SK-N-SH treated with all-trans-retinoic acid at 6 μM for 48 hours (cell line): ENCODE results near the gene AZIN2.
"Not testable (repeated sequence)": the region's sequence is repeated elsewhere in the genome, so short reads cannot be mapped to it uniquely, and the experiment has no call there.

Experiments
- ATAC-seq: fragments of 200-7000 bp; cut with Tn5 transposase; 3 replicates; pipeline ENCODE4 v1.9.1; 2020; ENCODE audit warnings: mild to moderate bottlenecking, moderate library complexity
- ARNTL ChIP-seq: fragments of 450-650 bp; formaldehyde crosslinking; IDR thresholded peaks from 2 replicates; pipeline ENCODE4 v1.5.0; 2020; ENCODE audit warnings: low read depth, mild to moderate bottlenecking, moderate library complexity, borderline replicate concordance
- BACH2 ChIP-seq: fragments of 250-450 bp; sonication (Bioruptor Pico); IDR thresholded peaks from 2 replicates; pipeline ENCODE4 v1.9.0; 2021; ENCODE audit warnings: mild to moderate bottlenecking, borderline replicate concordance
- CSDC2 ChIP-seq: fragments of 250-450 bp; sonication (Bioruptor Pico); IDR thresholded peaks from 2 replicates; pipeline ENCODE4 v1.5.0; 2020; ENCODE audit warnings: mild to moderate bottlenecking, moderate library complexity
- ESRRG ChIP-seq: fragments of 250-450 bp; sonication (Bioruptor Pico); IDR thresholded peaks from 2 replicates; pipeline ENCODE4 v1.6.1; 2021; ENCODE audit warnings: mild to moderate bottlenecking
- GLIS3 ChIP-seq: fragments of 250-450 bp; sonication (Bioruptor Pico); IDR thresholded peaks from 2 replicates; pipeline ENCODE4 v1.5.0; 2020; ENCODE audit warnings: mild to moderate bottlenecking, moderate library complexity
- OSR1 ChIP-seq: fragments of 250-450 bp; sonication (Bioruptor Pico); IDR thresholded peaks from 2 replicates; pipeline ENCODE4 v1.8.0; 2022; ENCODE audit warnings: moderate library complexity, mild to moderate bottlenecking, inconsistent platforms
- PPARA ChIP-seq: fragments of 250-450 bp; sonication (Bioruptor Pico); IDR thresholded peaks from 2 replicates; pipeline ENCODE4 v1.5.0; 2020; ENCODE audit warnings: mild to moderate bottlenecking, borderline replicate concordance
- RARB ChIP-seq: fragments of 250-450 bp; sonication (Bioruptor Pico); IDR thresholded peaks from 2 replicates; pipeline ENCODE4 v1.8.0; 2021; ENCODE audit warnings: mild to moderate bottlenecking, moderate library complexity
- SNAI2 ChIP-seq: fragments of 250-450 bp; sonication (Bioruptor Pico); IDR thresholded peaks from 2 replicates; pipeline ENCODE4 v1.5.0; 2020; ENCODE audit warnings: mild to moderate bottlenecking, moderate library complexity
- TCF4 ChIP-seq: fragments of 250-450 bp; sonication (Bioruptor Pico); IDR thresholded peaks from 2 replicates; pipeline ENCODE4 v1.8.0; 2021; ENCODE audit warnings: mild to moderate bottlenecking, moderate library complexity, borderline replicate concordance
- TOX ChIP-seq: fragments of 250-450 bp; sonication (Bioruptor Pico); IDR thresholded peaks from 2 replicates; pipeline ENCODE4 v1.8.0; 2021; ENCODE audit warnings: mild to moderate bottlenecking, moderate library complexity, borderline replicate concordance
- TSHZ2 ChIP-seq: fragments of 250-450 bp; sonication (Bioruptor Pico); IDR thresholded peaks from 2 replicates; pipeline ENCODE4 v1.5.0; 2020; ENCODE audit warnings: mild to moderate bottlenecking, moderate library complexity
- ZC3H10 ChIP-seq: fragments of 250-450 bp; sonication (Bioruptor Pico); IDR thresholded peaks from 2 replicates; pipeline ENCODE4 v1.5.1; 2021; ENCODE audit warnings: mild to moderate bottlenecking, moderate library complexity
- ZFP3 ChIP-seq: fragments of 250-450 bp; sonication (Bioruptor Pico); IDR thresholded peaks from 2 replicates; pipeline ENCODE4 v1.5.0; 2020; ENCODE audit warnings: mild to moderate bottlenecking, moderate library complexity
- ZFP30 ChIP-seq: fragments of 450-650 bp; formaldehyde crosslinking; IDR thresholded peaks from 2 replicates; pipeline ENCODE4 v1.5.0; 2022; ENCODE audit warnings: mild to moderate bottlenecking, moderate library complexity
- ZNF565 ChIP-seq: fragments of 450-650 bp; formaldehyde crosslinking; conservative IDR thresholded peaks from 2 replicates; pipeline ENCODE4 v1.5.0; 2020; ENCODE audit warnings: low read depth, mild to moderate bottlenecking, moderate library complexity
- ZNF70 ChIP-seq: fragments of 450-650 bp; formaldehyde crosslinking; IDR thresholded peaks from 2 replicates; pipeline ENCODE4 v1.5.0; 2020; ENCODE audit warnings: mild to moderate bottlenecking, moderate library complexity
- ZNF8 ChIP-seq: fragments of 450-650 bp; formaldehyde crosslinking; IDR thresholded peaks from 2 replicates; pipeline ENCODE4 v1.5.0; 2020; ENCODE audit warnings: mild to moderate bottlenecking, moderate library complexity
- TF ChIP-seq, protein P1 (sequence below): fragments of 250-450 bp; sonication (Bioruptor Pico); IDR thresholded peaks from 2 replicates; pipeline ENCODE4 v1.8.0; 2021; ENCODE audit warnings: low read depth, mild to moderate bottlenecking, moderate library complexity, borderline replicate concordance
- TF ChIP-seq, protein P2 (sequence below): fragments of 250-450 bp; sonication (Bioruptor Pico); IDR thresholded peaks from 2 replicates; pipeline ENCODE4 v1.5.1; 2020; ENCODE audit warnings: low read depth, mild to moderate bottlenecking, moderate library complexity
- TF ChIP-seq, protein P3 (sequence below): fragments of 250-450 bp; sonication (Bioruptor Pico); IDR thresholded peaks from 2 replicates; pipeline ENCODE4 v1.8.0; 2020; ENCODE audit warnings: mild to moderate bottlenecking, moderate library complexity, borderline replicate concordance

The AZIN2 gene

GRCh38 chr1:33057095-33057494, 23.9 kb upstream of the AZIN2 start (continued):
- TF ChIP-seq, protein P1, sequence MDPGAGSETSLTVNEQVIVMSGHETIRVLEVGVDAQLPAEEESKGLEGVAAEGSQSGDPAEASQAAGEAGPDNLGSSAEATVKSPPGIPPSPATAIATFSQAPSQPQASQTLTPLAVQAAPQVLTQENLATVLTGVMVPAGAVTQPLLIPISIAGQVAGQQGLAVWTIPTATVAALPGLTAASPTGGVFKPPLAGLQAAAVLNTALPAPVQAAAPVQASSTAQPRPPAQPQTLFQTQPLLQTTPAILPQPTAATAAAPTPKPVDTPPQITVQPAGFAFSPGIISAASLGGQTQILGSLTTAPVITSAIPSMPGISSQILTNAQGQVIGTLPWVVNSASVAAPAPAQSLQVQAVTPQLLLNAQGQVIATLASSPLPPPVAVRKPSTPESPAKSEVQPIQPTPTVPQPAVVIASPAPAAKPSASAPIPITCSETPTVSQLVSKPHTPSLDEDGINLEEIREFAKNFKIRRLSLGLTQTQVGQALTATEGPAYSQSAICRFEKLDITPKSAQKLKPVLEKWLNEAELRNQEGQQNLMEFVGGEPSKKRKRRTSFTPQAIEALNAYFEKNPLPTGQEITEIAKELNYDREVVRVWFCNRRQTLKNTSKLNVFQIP (CRISPR knock-in tag), result no peak
- TF ChIP-seq ZFP30 (CRISPR knock-in tag), result no peak
- TF ChIP-seq TCF4 (CRISPR knock-in tag), result no peak
- TF ChIP-seq ZNF70 (CRISPR knock-in tag), result no peak
- TF ChIP-seq, protein P2, sequence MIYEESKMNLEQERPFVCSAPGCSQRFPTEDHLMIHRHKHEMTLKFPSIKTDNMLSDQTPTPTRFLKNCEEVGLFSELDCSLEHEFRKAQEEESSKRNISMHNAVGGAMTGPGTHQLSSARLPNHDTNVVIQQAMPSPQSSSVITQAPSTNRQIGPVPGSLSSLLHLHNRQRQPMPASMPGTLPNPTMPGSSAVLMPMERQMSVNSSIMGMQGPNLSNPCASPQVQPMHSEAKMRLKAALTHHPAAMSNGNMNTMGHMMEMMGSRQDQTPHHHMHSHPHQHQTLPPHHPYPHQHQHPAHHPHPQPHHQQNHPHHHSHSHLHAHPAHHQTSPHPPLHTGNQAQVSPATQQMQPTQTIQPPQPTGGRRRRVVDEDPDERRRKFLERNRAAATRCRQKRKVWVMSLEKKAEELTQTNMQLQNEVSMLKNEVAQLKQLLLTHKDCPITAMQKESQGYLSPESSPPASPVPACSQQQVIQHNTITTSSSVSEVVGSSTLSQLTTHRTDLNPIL (CRISPR knock-in tag), result no peak
- no peak for TF ChIP-seq RARB
- no peak for TF ChIP-seq ZNF565 (CRISPR knock-in tag)
- TF ChIP-seq ZNF8 (CRISPR knock-in tag), result no peak
- TF ChIP-seq CSDC2 (CRISPR knock-in tag), result no peak
- TF ChIP-seq GLIS3 (CRISPR knock-in tag), result no peak
- TF ChIP-seq, all 23 proteins: peak for 0

- TF ChIP-seq RARB (no peak), ZC3H10 (CRISPR knock-in tag) (no peak), TOX (no peak), GLIS3 (CRISPR knock-in tag) (no peak), ZNF70 (CRISPR knock-in tag) (no peak), OSR1 (CRISPR knock-in tag) (no peak), SNAI2 (CRISPR knock-in tag) (no peak), PPARA (CRISPR knock-in tag) (no peak), ARNTL (CRISPR knock-in tag) (no peak), TCF4 (CRISPR knock-in tag) (no peak), CSDC2 (CRISPR knock-in tag) (no peak), ESRRG (CRISPR knock-in tag) (no peak), BACH2 (CRISPR knock-in tag) (no peak)
- TF ChIP-seq, protein P1 (CRISPR knock-in tag), result no peak
- TF ChIP-seq, protein P3, sequence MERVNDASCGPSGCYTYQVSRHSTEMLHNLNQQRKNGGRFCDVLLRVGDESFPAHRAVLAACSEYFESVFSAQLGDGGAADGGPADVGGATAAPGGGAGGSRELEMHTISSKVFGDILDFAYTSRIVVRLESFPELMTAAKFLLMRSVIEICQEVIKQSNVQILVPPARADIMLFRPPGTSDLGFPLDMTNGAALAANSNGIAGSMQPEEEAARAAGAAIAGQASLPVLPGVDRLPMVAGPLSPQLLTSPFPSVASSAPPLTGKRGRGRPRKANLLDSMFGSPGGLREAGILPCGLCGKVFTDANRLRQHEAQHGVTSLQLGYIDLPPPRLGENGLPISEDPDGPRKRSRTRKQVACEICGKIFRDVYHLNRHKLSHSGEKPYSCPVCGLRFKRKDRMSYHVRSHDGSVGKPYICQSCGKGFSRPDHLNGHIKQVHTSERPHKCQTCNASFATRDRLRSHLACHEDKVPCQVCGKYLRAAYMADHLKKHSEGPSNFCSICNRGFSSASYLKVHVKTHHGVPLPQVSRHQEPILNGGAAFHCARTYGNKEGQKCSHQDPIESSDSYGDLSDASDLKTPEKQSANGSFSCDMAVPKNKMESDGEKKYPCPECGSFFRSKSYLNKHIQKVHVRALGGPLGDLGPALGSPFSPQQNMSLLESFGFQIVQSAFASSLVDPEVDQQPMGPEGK (CRISPR knock-in tag), result no peak
- TF ChIP-seq, protein P2 (CRISPR knock-in tag), result no peak
- no peak; the same call in 2 of the 3 replicates for ATAC-seq
Measured at GRCh38 chr1:33060579-33061083, 20.3 kb upstream of the AZIN2 start.

- ATAC-seq, result no peak
- TF ChIP-seq BACH2 (CRISPR knock-in tag), result no peak
- no peak for TF ChIP-seq SNAI2 (CRISPR knock-in tag)
Measured at GRCh38 chr1:33061834-33062233, 19.1 kb upstream of the AZIN2 start.

DNA sequence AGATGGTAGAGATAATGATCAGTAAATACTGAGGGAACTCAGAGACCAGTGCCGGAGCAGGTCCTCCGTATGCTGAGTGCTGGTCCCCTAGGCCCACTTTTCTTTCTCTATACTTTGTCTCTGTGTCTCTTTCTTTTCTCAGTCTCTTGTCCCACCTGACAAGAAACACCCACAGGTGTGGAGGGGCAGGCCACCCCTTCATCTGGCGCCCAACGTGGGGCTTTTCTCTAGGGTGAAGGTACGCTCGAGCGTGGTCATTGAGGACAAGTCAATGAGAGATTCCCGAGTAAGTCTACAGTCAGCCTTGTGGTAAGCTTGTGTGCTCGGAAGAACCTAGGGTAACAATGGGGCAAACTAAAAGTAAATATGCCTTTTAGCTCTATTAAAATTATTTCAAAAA, 16.7 kb upstream of the AZIN2 start:
- ATAC-seq, result not testable (repeated sequence)

- no peak for ATAC-seq
- TF ChIP-seq PPARA (CRISPR knock-in tag) (no peak), RARB (no peak), ZFP3 (CRISPR knock-in tag) (no peak), BACH2 (CRISPR knock-in tag) (no peak), TSHZ2 (CRISPR knock-in tag) (no peak), TOX (no peak), GLIS3 (CRISPR knock-in tag) (no peak), ARNTL (CRISPR knock-in tag) (no peak), ZFP30 (CRISPR knock-in tag) (no peak)
Measured at GRCh38 chr1:33065301-33065700, 15.7 kb upstream of the AZIN2 start.

GRCh38 chr1:33066477-33066876, 14.5 kb upstream of the AZIN2 start:
- ATAC-seq, result not testable (repeated sequence)

DNA sequence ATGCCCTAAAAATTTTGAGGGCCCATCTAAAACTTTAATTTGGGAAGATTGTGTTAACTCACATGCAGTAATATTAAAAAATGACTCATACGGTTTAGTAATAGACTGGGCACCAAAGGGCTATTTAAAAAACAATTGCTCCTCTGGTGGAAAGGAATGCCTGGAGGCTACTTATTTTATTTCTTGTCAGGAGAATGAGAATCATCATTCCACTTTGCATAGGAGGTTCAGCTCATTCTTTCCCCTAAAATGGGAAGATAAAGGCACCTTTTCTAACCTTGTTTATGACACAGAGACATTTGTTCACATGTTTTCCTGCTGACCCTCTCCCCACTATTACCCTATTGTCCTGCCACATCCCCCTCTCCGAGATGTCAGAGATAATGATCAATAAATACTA, 12.8 kb upstream of the AZIN2 start:
- not testable (repeated sequence) for ATAC-seq
